Stomach smooth muscle (tissue), 2 donors: ENCODE results near the gene PLPPR4.

Source experiments
- H3K27ac ChIP-seq: one replicate; pipeline ENCODE4 v1.7.0; 2013; ENCODE audit warnings: mild to moderate bottlenecking, low read length, inconsistent platforms
- H3K27me3 ChIP-seq, 2 donors: one replicate each; pipeline ENCODE4 v1.7.0; 2013; ENCODE audit warnings: low read length in 2 of 2; ENCODE audit not compliant: insufficient read depth in 2 of 2, control insufficient read depth in 1 of 2
- H3K36me3 ChIP-seq, 2 donors: one replicate each; pipeline ENCODE4 v1.7.0; 2013; ENCODE audit warnings: low read length in 2 of 2; ENCODE audit not compliant: control insufficient read depth in 2 of 2, insufficient read depth in 2 of 2
- H3K4me1 ChIP-seq: one replicate; pipeline ENCODE4 v1.7.0; 2013; ENCODE audit warnings: low read length; ENCODE audit not compliant: control insufficient read depth, insufficient read depth
- H3K4me3 ChIP-seq, 2 donors: one replicate each; pipeline ENCODE4 v1.7.0; 2013; ENCODE audit warnings: low read length in 2 of 2
- H3K9ac ChIP-seq, 2 donors: one replicate each; pipeline ENCODE4 v1.7.0; 2013; ENCODE audit warnings: low read length in 2 of 2, mild to moderate bottlenecking in 1 of 2
- H3K9me3 ChIP-seq, 2 donors: one replicate each; pipeline ENCODE4 v1.7.0; 2013; ENCODE audit warnings: low read length in 2 of 2; ENCODE audit not compliant: control insufficient read depth in 2 of 2
- donor health status: healthy.
- donor health status: Pancreatic carcinoma.

The PLPPR4 gene

DNA sequence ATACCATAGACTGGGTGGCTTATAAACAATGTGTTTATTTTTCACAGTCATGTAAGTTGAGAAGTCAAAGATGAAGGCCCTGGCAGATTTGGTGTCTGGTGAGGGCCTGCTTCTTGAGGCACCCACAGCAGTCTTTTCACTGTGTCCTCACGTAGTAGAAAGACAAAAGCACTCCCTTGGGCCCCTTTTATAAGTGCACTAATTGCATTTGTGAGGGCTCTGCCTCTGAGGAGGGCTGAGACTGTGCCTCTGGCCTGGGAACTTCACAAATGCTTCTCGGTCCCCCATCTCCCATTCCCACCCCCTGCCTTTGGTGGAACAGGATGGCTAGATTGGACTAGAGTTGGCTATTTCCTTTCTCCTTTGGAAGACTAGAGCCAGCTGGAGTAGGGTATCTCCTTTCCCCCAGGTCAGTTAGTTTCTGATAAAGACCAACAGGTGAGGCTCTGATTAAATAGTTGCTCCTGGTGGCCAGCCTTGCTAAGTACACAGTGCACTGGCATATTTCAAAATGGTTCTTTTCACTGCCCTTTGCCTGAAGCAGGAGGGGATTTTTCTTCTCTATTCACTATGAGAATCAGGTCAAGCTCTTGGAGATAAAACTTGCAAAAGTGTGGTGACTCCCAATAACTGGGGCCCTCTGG lies 82.9 kb downstream of the PLPPR4 start:
- no peak overlapping the region for H3K4me3 ChIP-seq
- H3K9ac ChIP-seq = no peak overlapping the region
- no peaks in the 10 kb centered on the region for H3K27me3 ChIP-seq
- H3K27ac ChIP-seq = no peak overlapping the region
- H3K9me3 ChIP-seq = no peaks in the 10 kb centered on the region
- H3K36me3 ChIP-seq = no peaks in the 10 kb centered on the region
- no peaks in the 10 kb centered on the region for H3K4me1 ChIP-seq

DNA sequence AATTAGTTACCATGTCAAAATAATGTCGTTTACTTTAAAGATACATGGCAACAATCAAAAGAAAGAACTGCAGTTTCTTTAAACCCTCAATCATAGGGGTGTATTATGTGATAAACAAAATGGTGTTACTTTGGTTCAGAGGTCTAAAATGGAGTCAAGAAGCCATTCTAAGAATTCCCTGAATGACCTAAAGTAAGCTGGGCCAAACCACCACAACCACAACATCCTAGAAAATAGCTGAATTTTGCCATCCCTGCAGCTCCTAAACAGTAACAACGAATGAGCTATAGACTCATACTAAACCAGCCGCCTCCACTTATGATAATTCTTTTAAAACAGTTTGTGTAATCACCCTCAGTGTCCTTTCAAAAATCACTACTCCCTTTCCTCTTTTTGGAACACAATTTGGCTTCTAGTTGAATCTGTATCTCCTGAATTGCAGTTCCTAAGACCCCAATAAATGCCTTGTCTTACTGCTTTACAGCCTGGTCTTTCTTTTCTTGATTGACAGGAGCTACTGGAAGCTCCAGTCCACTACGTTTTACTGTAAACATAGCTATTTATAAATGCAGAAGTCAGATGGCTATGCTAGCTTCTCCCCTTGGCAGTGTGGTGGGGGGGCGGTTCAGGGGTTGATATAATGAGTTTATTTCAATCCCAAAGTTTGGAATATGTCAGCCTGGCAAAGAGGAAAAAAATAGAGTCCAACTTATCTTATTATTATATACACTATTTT lies 84.3 kb downstream of the PLPPR4 start:
- no peaks in the 10 kb centered on the region for H3K9me3 ChIP-seq
- no peak overlapping the region for H3K9ac ChIP-seq
- no peaks in the 10 kb centered on the region for H3K4me1 ChIP-seq
- H3K27me3 ChIP-seq = no peaks in the 10 kb centered on the region
- H3K27ac ChIP-seq = no peak overlapping the region
- no peak overlapping the region for H3K4me3 ChIP-seq
- no peaks in the 10 kb centered on the region for H3K36me3 ChIP-seq

DNA sequence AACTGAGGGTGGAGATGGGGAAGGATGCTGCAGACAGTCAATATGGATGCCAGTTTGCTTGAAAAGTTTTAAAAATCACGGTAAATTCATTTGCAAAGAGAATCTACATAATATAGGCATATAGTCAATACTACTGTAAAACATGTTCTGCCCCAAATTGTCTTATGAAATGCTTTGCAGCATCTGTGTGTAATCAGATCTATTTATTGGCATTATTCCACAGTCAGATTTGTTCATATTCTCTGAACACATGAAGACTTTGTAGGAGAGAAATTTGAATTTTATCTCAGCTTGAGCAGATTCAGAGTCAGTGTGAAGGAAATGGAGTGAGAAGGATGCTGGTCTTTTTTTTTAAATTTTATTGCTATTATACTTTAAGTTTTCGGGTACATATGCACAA lies 88.5 kb downstream of the PLPPR4 start:
- Histone ChIP-seq H3K9ac (no peak overlapping the region), H3K9me3 (no peaks in the 10 kb centered on the region), H3K4me3 (no peak overlapping the region), H3K27ac (no peak overlapping the region), H3K4me1 (no peaks in the 10 kb centered on the region), H3K36me3 (no peaks in the 10 kb centered on the region), H3K27me3 (no peaks in the 10 kb centered on the region)

DNA sequence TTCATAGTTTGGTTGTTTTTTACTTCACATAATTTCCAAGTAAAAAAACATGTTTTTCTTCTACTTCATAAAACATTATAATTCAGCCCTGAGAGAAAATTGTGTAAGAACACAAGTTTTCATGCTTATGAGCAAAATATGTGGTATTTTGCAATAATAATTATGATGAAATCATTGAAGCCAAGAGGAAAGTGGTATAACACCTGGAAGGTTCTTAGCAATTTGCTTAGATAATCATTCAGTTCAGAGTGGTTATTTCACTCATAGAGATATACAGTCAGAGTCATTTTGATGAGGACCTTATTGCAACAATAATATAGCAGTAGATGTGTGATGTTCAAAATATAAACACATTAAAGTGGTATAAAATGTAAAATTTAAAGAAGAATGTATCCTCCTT lies 94.5 kb downstream of the PLPPR4 start:
- no peaks in the 10 kb centered on the region for H3K36me3 ChIP-seq
- no peak overlapping the region for H3K9ac ChIP-seq
- H3K4me1 ChIP-seq = no peaks in the 10 kb centered on the region
- no peaks in the 10 kb centered on the region for H3K27me3 ChIP-seq
- H3K27ac ChIP-seq = no peak overlapping the region
- H3K9me3 ChIP-seq = no peaks in the 10 kb centered on the region
- H3K4me3 ChIP-seq = no peak overlapping the region
